Esophagus (tissue), 2 donors: ENCODE results near the gene STKLD1. TPM values are rescaled to one million over a fixed set of nuclear protein-coding genes. Genes with fewer than 3 reads are reported as not detected.
"Not testable (repeated sequence)": the region's sequence is repeated elsewhere in the genome, so short reads cannot be mapped to it uniquely, and the experiment has no call there.

Experiments
- H3K27ac ChIP-seq, 2 donors: one replicate each; pipeline ENCODE4 v1.5.1; 2013; ENCODE audit warnings: low read depth in 2 of 2, mild to moderate bottlenecking in 2 of 2, inconsistent platforms in 1 of 2, low read length in 1 of 2, moderate library complexity in 1 of 2
- H3K27me3 ChIP-seq, 2 donors: one replicate each; pipeline ENCODE4 v1.6.1; 2013; ENCODE audit warnings: low read length in 2 of 2, control low read depth in 1 of 2, mild to moderate bottlenecking in 1 of 2; ENCODE audit not compliant: insufficient read depth in 2 of 2, control insufficient read depth in 1 of 2
- H3K36me3 ChIP-seq, 2 donors: one replicate each; pipeline ENCODE4 v1.6.1; 2013; ENCODE audit warnings: low read length in 1 of 2; ENCODE audit not compliant: control insufficient read depth in 2 of 2, insufficient read depth in 2 of 2
- H3K4me1 ChIP-seq, 2 donors: one replicate each; pipeline ENCODE4 v1.6.1; 2013; ENCODE audit warnings: low read length in 1 of 2; ENCODE audit not compliant: control insufficient read depth in 2 of 2, insufficient read depth in 2 of 2
- H3K4me3 ChIP-seq, 2 donors: one replicate each; pipeline ENCODE4 v1.5.1; 2013; ENCODE audit warnings: low read length in 2 of 2, mild to moderate bottlenecking in 2 of 2, low read depth in 1 of 2, moderate library complexity in 1 of 2
- H3K9me3 ChIP-seq, 2 donors: one replicate each; pipeline ENCODE4 v1.6.1; 2013; ENCODE audit warnings: mild to moderate bottlenecking in 2 of 2, low read depth in 1 of 2, low read length in 1 of 2, moderate library complexity in 1 of 2; ENCODE audit not compliant: control insufficient read depth in 2 of 2, insufficient read depth in 1 of 2
- WGBS, 2 donors: extraction: QIAGEN DNeasy Blood & Tissue Kit; methylation state at CpG; one replicate each; pipeline ENCODE4 v1.1.7; 2013; 5-methylcytosine and 5-hydroxymethylcytosine counted together
- polyA plus RNA-seq, 2 donors: library from polyadenylated mRNA; stranded (reverse); fragments of 200-250 nt; gene quantifications; one replicate each; pipeline ENCODE4 v1.2.3, GENCODE V29; 2013
- donor health status: healthy with polysubstance abuse.
- donor health status: Bipolar disorder and iron deficiency.

The STKLD1 gene
- polyA plus RNA-seq, 2 donors, result 0.49 to 1.3 TPM

- no peak overlapping the region for H3K27ac ChIP-seq
- WGBS, 2 donors, result 95 to 97% methylated on average over 12 of the region's 12 CpGs
- no peaks in the 10 kb centered on the region for H3K9me3 ChIP-seq
Observed at GRCh38 chr9:133389025-133389557, 12.9 kb downstream of the STKLD1 start.

GRCh38 chr9:133389562-133389961 lies 13.4 kb downstream of the STKLD1 start:
- Histone ChIP-seq H3K27me3 (no peaks in the 10 kb centered on the region), H3K4me3 (no peak overlapping the region)
- WGBS, 2 donors, result 90 to 94% methylated on average over 13 of the region's 13 CpGs

More at GRCh38 chr9:133389025-133389557, 12.9 kb downstream of the STKLD1 start:
- no peaks in the 10 kb centered on the region for H3K27me3 ChIP-seq
- H3K4me3 ChIP-seq, result no peak overlapping the region
- H3K4me1 ChIP-seq, result peaks cover 0 to 4% of the 10 kb centered on the region in 2 donors
- H3K36me3 ChIP-seq, result no peaks in the 10 kb centered on the region

DNA sequence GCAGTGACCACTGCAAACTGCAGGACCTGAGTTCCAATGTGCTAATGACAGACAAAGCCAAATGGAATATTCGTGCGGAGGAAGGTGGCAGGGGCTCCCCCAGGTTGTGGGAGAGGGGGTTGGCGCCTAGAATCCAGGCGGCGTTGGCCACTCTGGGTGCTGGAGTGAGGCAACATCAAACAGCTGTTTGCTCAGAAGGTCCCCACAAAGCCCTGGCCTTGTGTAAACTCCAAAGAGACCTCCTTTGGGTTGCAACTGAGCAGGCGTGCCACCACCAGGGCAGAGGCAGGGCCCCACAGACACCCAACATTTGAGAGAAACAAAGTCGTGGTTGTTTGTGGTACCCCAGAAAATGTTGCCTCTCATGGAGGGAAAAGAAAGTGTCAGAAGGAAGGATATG lies 14.5 kb downstream of the STKLD1 start:
- Histone ChIP-seq H3K27ac (no peak overlapping the region), H3K4me1 (peaks cover 0 to 6% of the 10 kb centered on the region in 2 donors), H3K9me3 (peaks cover 0 to 3% of the 10 kb centered on the region in 2 donors), H3K27me3 (no peaks in the 10 kb centered on the region), H3K4me3 (no peak overlapping the region), H3K36me3 (no peaks in the 10 kb centered on the region)
- WGBS, 2 donors, result 83 to 85% methylated on average over 7 of the region's 7 CpGs

More at GRCh38 chr9:133389562-133389961, 13.4 kb downstream of the STKLD1 start:
- H3K36me3 ChIP-seq, result no peaks in the 10 kb centered on the region
- peaks cover 0 to 2% of the 10 kb centered on the region in 2 donors for H3K9me3 ChIP-seq
- peaks cover 0 to 4% of the 10 kb centered on the region in 2 donors for H3K4me1 ChIP-seq
- H3K27ac ChIP-seq, result no peak overlapping the region

- not testable (repeated sequence) for H3K4me1 ChIP-seq, H3K36me3 ChIP-seq, H3K27ac ChIP-seq, H3K27me3 ChIP-seq, H3K4me3 ChIP-seq, H3K9me3 ChIP-seq
- WGBS, 2 donors, result 42% methylated on average over 2 of the region's 4 CpGs
Observed at GRCh38 chr9:133391449-133391848, 15.3 kb downstream of the STKLD1 start.

DNA sequence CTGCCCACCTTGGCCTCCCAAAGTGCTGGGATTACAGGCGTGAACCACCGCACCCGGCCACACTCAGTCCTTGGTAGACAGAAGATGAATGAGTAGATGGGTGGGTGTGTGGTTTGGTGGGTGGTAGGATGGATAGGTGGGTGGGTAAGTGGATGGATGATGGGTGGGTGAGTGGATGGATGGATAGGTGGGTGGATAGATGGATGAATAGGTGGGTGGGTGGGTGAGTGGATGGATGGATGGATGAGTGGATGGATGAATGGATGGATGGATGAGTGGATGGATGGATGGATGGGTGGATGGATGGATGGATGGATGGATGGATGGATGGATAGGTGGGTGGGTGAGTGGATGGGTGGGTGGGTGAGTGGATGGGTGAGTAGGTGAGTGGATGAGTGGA lies 16.1 kb downstream of the STKLD1 start:
- H3K27ac ChIP-seq, H3K4me1 ChIP-seq, H3K4me3 ChIP-seq, H3K36me3 ChIP-seq, H3K27me3 ChIP-seq, H3K9me3 ChIP-seq: not testable (repeated sequence)
- 90 to 95% methylated on average over 3 of the region's 3 CpGs for WGBS, 2 donors

DNA sequence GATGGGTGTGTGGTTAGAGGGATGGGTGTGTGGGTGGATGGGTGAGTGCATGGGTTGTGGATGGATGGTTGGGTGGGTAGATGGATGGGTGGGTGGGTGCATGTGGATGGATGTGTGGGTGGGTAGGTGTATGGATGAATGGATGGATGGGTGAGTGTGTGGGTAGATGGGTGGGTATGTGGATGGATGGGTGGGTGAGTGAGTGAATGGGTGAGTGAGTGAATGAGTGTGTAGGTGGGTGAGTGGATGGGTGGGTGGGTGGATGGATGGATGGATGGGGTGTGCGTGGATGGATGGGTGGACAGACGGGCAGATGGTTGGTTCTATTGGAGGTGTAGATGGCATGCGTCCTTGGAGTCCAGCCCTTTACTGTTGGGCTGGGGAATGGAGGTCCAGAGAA lies 17.2 kb downstream of the STKLD1 start:
- no peak overlapping the region for H3K27ac ChIP-seq
- peaks cover 0 to 2% of the 10 kb centered on the region in 2 donors for H3K4me1 ChIP-seq
- H3K36me3 ChIP-seq, result no peaks in the 10 kb centered on the region
- no peaks in the 10 kb centered on the region for H3K27me3 ChIP-seq
- no peak overlapping the region for H3K4me3 ChIP-seq
- WGBS, 2 donors, result 84 to 88% methylated on average over 3 of the region's 3 CpGs
- H3K9me3 ChIP-seq, result peaks cover 0 to 3% of the 10 kb centered on the region in 2 donors

DNA sequence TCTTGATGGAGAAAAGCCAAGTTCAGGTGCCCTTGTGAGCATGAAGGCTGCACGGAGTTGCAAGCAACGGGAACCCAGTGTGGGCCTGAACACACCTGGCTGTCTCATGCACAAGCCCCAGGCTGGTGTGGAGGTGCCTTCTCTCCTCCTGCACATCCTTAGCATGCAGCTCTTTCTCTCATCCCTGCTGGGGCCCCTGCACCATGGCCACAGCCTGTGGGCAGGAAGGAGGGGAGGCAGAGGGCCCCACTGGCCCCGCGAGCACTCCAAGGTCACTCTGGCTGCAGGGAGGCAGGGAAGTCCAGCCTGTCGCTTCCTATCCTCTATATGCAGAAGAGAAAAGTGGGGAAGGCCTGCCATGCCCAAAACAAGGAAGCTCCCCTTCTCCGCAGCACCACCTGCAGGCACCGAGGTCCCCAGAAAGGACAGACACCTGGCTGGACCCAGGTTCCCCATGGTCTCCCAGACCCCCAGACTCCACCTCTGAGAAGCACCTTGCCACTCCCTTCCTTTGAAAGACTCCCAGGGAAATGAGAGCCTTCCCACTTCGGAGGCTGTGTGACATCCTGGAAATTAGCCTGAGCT lies 18.6 kb downstream of the STKLD1 start:
- Histone ChIP-seq H3K36me3 (no peaks in the 10 kb centered on the region), H3K4me1 (peaks cover 0 to 2% of the 10 kb centered on the region in 2 donors), H3K9me3 (peaks cover 0 to 3% of the 10 kb centered on the region in 2 donors), H3K4me3 (no peak overlapping the region), H3K27ac (no peak overlapping the region), H3K27me3 (no peaks in the 10 kb centered on the region)
- WGBS, 2 donors, result 32 to 36% methylated on average over 8 of the region's 8 CpGs

DNA sequence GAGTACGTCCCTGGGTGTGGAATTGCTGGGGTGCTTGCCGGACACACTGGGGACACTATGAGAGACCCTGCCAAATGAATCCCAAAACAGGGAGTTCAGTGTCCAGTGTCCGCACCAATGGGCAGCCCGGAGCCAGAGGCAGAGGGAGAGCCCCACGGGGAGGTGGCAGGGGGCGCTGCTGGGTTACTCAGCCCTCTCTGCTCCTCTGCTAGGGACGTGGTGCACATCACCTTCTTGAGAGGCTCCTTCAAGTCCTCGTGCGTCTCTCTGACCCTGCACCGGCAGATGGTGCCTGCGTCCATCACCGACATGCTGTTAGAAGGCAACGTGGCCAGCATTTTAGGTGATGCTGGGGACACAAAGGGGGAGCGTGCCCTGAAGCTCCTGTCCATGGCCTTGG lies 20.8 kb downstream of the STKLD1 start:
- H3K4me1 ChIP-seq, result peaks cover 0 to 5% of the 10 kb centered on the region in 2 donors
- H3K4me3 ChIP-seq, result no peak overlapping the region
- no peaks in the 10 kb centered on the region for H3K27me3 ChIP-seq
- H3K9me3 ChIP-seq, result peaks cover 0 to 3% of the 10 kb centered on the region in 2 donors
- H3K27ac ChIP-seq, result no peak overlapping the region
- WGBS, 2 donors, result 32 to 33% methylated on average over 14 of the region's 14 CpGs
- peaks cover 0 to 6% of the 10 kb centered on the region in 2 donors for H3K36me3 ChIP-seq

- Histone ChIP-seq H3K9me3 (peaks cover 0 to 3% of the 10 kb centered on the region in 2 donors), H3K4me1 (peaks cover 0 to 5% of the 10 kb centered on the region in 2 donors), H3K4me3 (no peak overlapping the region), H3K27me3 (no peaks in the 10 kb centered on the region), H3K27ac (no peak overlapping the region), H3K36me3 (peaks cover 0 to 6% of the 10 kb centered on the region in 2 donors)
- 73 to 76% methylated on average over 6 of the region's 6 CpGs for WGBS, 2 donors
Observed at GRCh38 chr9:133397370-133397769, 21.2 kb downstream of the STKLD1 start.

GRCh38 chr9:133397895-133398294 lies 21.7 kb downstream of the STKLD1 start:
- Histone ChIP-seq H3K9me3 (peaks cover 0 to 3% of the 10 kb centered on the region in 2 donors), H3K27ac (no peak overlapping the region), H3K4me1 (peaks cover 0 to 5% of the 10 kb centered on the region in 2 donors), H3K4me3 (no peak overlapping the region), H3K27me3 (no peaks in the 10 kb centered on the region), H3K36me3 (peaks cover 0 to 10% of the 10 kb centered on the region in 2 donors)
- 56 to 67% methylated on average over 9 of the region's 9 CpGs for WGBS, 2 donors
